Astrocyte (in vitro differentiated cells and primary cell): ENCODE results near the gene FRMD8. TPM values are rescaled to one million over a fixed set of nuclear protein-coding genes. Genes with fewer than 3 reads are reported as not detected.
A peak's percentile ranks its signal among the peaks of the same experiment; 100 is the strongest.

Source experiments
- DNase-seq: peaks from one replicate; pipeline ENCODE4 v3.0.0-alpha.2; 2010; ENCODE audit warnings: low read depth
- FAIRE-seq: peaks from 2 replicates; lab custom pipeline; 2011; peaks lifted over from hg19 to GRCh38; lab: Jason Lieb, UNC
- H2AFZ ChIP-seq: 2 replicates; pipeline ENCODE4 v1.6.0; 2012; ENCODE audit warnings: low read depth, low read length, inconsistent platforms
- H3K27ac ChIP-seq: 2 replicates; pipeline ENCODE4 v1.5.1; 2011; ENCODE audit warnings: low read depth, low read length, inconsistent platforms
- H3K27me3 ChIP-seq: 2 replicates; pipeline ENCODE4 v1.6.0; 2011; ENCODE audit warnings: low read length, inconsistent platforms; ENCODE audit not compliant: insufficient read depth
- H3K36me3 ChIP-seq: 2 replicates; pipeline ENCODE4 v1.5.1; 2011; ENCODE audit warnings: low read length, inconsistent platforms; ENCODE audit not compliant: insufficient read depth
- H3K4me1 ChIP-seq: 2 replicates; pipeline ENCODE4 v1.5.1; 2011; ENCODE audit warnings: low read length, inconsistent platforms; ENCODE audit not compliant: insufficient read depth
- H3K4me2 ChIP-seq: 2 replicates; pipeline ENCODE4 v1.6.0; 2012; ENCODE audit warnings: low read length, inconsistent platforms
- H3K4me3 ChIP-seq: 2 replicates; pipeline ENCODE4 v1.5.1; 2011; ENCODE audit warnings: low read depth, mild to moderate bottlenecking, low read length, inconsistent platforms; ENCODE audit not compliant: insufficient read depth
- H3K79me2 ChIP-seq: 2 replicates; pipeline ENCODE4 v1.6.0; 2012; ENCODE audit warnings: mild to moderate bottlenecking, low read length, inconsistent platforms; ENCODE audit not compliant: insufficient read depth
- H3K9ac ChIP-seq: 2 replicates; pipeline ENCODE4 v1.6.0; 2012; ENCODE audit warnings: mild to moderate bottlenecking, low read length, inconsistent platforms
- H3K9me3 ChIP-seq: 2 replicates; pipeline ENCODE4 v1.5.1; 2012; ENCODE audit warnings: low read depth, mild to moderate bottlenecking, low read length, inconsistent platforms; ENCODE audit not compliant: insufficient read depth
- H4K20me1 ChIP-seq: 2 replicates; pipeline ENCODE4 v1.6.0; 2012; ENCODE audit warnings: low read length, inconsistent platforms; ENCODE audit not compliant: insufficient read depth
- H3K27ac Mint-ChIP-seq: one replicate; pipeline ENCODE4 v1.8.0; 2021; ENCODE audit warnings: mild to moderate bottlenecking, mixed read lengths; ENCODE audit not compliant: unreplicated experiment
- H3K27me3 Mint-ChIP-seq: one replicate; pipeline ENCODE4 v1.8.0; 2021; ENCODE audit warnings: low read depth, mixed read lengths; ENCODE audit not compliant: unreplicated experiment
- H3K36me3 Mint-ChIP-seq: one replicate; pipeline ENCODE4 v1.8.0; 2021; ENCODE audit warnings: low read depth, mixed read lengths; ENCODE audit not compliant: unreplicated experiment
- H3K4me1 Mint-ChIP-seq: one replicate; pipeline ENCODE4 v1.8.0; 2021; ENCODE audit warnings: low read depth, mixed read lengths; ENCODE audit not compliant: unreplicated experiment
- H3K4me3 Mint-ChIP-seq: one replicate; pipeline ENCODE4 v1.8.0; 2021; ENCODE audit warnings: mild to moderate bottlenecking, moderate library complexity, mixed read lengths; ENCODE audit not compliant: unreplicated experiment
- H3K9me3 Mint-ChIP-seq: one replicate; pipeline ENCODE4 v1.8.0; 2021; ENCODE audit warnings: mild to moderate bottlenecking, mixed read lengths; ENCODE audit not compliant: unreplicated experiment
- CTCF ChIP-seq: IDR thresholded peaks from 2 replicates; pipeline ENCODE4 v1.5.1; 2011; ENCODE audit warnings: low read depth, mild to moderate bottlenecking, inconsistent platforms, low read length, moderate library complexity; ENCODE audit not compliant: insufficient read depth
- EZH2 ChIP-seq: IDR thresholded peaks from 2 replicates; pipeline ENCODE4 v1.6.1; 2012; ENCODE audit warnings: mild to moderate bottlenecking, low read length, inconsistent platforms; ENCODE audit not compliant: insufficient read depth
- total RNA-seq: library from RNA; stranded (reverse); gene quantifications from 2 replicates; pipeline ENCODE4 v1.2.1, GENCODE V29; 2021

FRMD8 gene
- total RNA-seq, 1 donor from 2014 or later, result 61.2 TPM

- Histone ChIP-seq H2AFZ (no peak overlapping the region), H3K4me3 (no peak overlapping the region)
These were observed 31.9 kb downstream of the FRMD8 start for GRCh38 chr11:65418431-65418680.

DNA sequence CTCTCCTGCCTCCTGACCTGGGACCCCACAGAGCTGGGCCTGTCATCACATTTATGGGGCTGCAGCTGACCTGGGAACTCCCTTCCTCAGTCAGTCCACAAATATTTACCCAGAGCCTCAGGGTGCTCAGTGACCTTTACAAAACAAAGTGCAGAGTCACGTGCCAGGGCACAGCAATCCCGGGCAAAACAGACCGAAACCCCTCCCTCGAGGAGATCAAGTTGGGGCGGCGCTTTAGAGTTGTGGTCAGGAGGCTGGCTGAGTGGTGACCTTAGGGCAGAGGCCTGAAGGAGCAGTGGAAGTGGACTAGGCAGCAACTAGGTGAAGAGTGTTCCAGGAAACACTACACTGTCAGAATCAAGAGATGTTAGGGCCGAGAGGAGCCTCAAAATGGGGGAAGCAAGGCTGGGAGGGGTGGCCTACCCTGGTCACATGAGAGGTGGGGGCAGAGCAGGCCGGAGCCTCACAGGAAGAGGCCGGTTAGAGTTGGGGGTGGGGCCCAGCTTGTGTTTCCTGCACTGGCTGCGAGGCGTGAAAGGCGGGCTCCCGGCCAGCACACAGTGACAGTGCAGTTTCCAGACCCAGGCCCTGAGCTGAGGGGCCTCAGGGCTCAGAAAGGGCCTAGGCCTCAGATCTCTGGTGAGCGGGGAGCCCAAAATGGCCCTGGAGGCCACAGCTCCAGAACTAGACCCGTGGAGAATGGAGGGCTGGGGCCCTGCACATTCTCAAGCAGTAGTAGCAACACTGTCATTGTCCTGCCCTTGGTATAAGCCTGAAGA lies 32.4 kb downstream of the FRMD8 start:
- Histone ChIP-seq H2AFZ (peak overlapping the region; percentile 26), H3K4me1 (peaks cover 62% of the 10 kb centered on the region), H4K20me1 (peaks cover 11% of the 10 kb centered on the region), H3K4me2 (peak overlapping the region; percentile 94), H3K27ac (peak overlapping the region; percentile 100), H3K79me2 (peaks cover 79% of the 10 kb centered on the region), H3K4me3 (peak overlapping the region; percentile 1), H3K9me3 (no peaks in the 10 kb centered on the region), H3K9ac (peak overlapping the region; percentile 96), H3K36me3 (no peaks in the 10 kb centered on the region), H3K27me3 (no peaks in the 10 kb centered on the region)
- FAIRE-seq (no peak), DNase-seq (peak; percentile 90)
- peaks cover 64% of the 10 kb centered on the region for H3K4me1 Mint-ChIP-seq
- H3K36me3 Mint-ChIP-seq, result no peaks in the 10 kb centered on the region
- peak overlapping the region; percentile 100 for H3K27ac Mint-ChIP-seq
- H3K27me3 Mint-ChIP-seq, result no peaks in the 10 kb centered on the region
- TF ChIP-seq EZH2, result no peak
- TF ChIP-seq CTCF, result no peak
- H3K9me3 Mint-ChIP-seq, result no peaks in the 10 kb centered on the region
- peak overlapping the region; percentile 72 for H3K4me3 Mint-ChIP-seq

More at GRCh38 chr11:65418431-65418680, 31.9 kb downstream of the FRMD8 start:
- Mint-ChIP-seq H3K4me1 (peaks cover 61% of the 10 kb centered on the region), H3K36me3 (no peaks in the 10 kb centered on the region), H3K9me3 (no peaks in the 10 kb centered on the region), H3K4me3 (peak overlapping the region; percentile 72), H3K27me3 (no peaks in the 10 kb centered on the region), H3K27ac (peak overlapping the region; percentile 100)
- peak overlapping the region; percentile 94 for H3K4me2 ChIP-seq
- H3K27ac ChIP-seq, result peak overlapping the region; percentile 100
- peaks cover 74% of the 10 kb centered on the region for H3K79me2 ChIP-seq
- peak overlapping the region; percentile 96 for H3K9ac ChIP-seq
- DNase-seq (no peak), FAIRE-seq (no peak)
- no peaks in the 10 kb centered on the region for H3K36me3 ChIP-seq
- no peaks in the 10 kb centered on the region for H3K27me3 ChIP-seq
- peaks cover 62% of the 10 kb centered on the region for H3K4me1 ChIP-seq
- H4K20me1 ChIP-seq, result peaks cover 6% of the 10 kb centered on the region
- TF ChIP-seq EZH2 (no peak), CTCF (no peak)
- no peaks in the 10 kb centered on the region for H3K9me3 ChIP-seq

DNA sequence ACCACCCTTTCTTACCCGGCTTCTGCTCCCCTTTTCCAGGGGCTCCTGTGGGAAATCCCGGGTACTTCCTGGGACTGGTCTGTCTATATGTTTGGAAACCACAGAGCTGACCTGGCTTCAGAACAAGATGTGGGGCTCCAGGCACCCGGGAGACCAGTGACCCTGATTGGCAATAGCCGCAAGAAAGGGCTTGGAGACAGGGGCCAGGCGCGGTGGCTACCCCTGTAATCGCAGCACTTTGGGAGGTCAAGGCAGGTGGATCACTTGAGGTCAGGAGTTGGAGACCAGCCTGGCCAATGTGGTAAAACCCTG lies 33.0 kb downstream of the FRMD8 start:
- H3K36me3 ChIP-seq, result peaks cover 2% of the 10 kb centered on the region
- peak overlapping the region; percentile 94 for H3K4me2 ChIP-seq
- H3K4me3 Mint-ChIP-seq, result peak overlapping the region; percentile 72
- no peak overlapping the region for H2AFZ ChIP-seq
- no peaks in the 10 kb centered on the region for H3K27me3 ChIP-seq
- no peak for DNase-seq
- H3K4me3 ChIP-seq, result peak overlapping the region; percentile 1
- peak overlapping the region; percentile 96 for H3K9ac ChIP-seq
- H3K9me3 Mint-ChIP-seq, result peaks cover 1% of the 10 kb centered on the region
- peak overlapping the region; percentile 100 for H3K27ac Mint-ChIP-seq
- no peaks in the 10 kb centered on the region for H3K27me3 Mint-ChIP-seq
- no peak for FAIRE-seq
- no peaks in the 10 kb centered on the region for H3K9me3 ChIP-seq
- H4K20me1 ChIP-seq, result peaks cover 17% of the 10 kb centered on the region
- no peak for TF ChIP-seq EZH2
- no peak for TF ChIP-seq CTCF
- peak overlapping the region; percentile 100 for H3K27ac ChIP-seq
- H3K4me1 ChIP-seq, result peaks cover 62% of the 10 kb centered on the region
- H3K36me3 Mint-ChIP-seq, result peaks cover 2% of the 10 kb centered on the region
- H3K79me2 ChIP-seq, result peaks cover 85% of the 10 kb centered on the region
- H3K4me1 Mint-ChIP-seq, result peaks cover 68% of the 10 kb centered on the region
